ENCODE data around the gene KLHL1. TPM values are rescaled to one million over a fixed set of nuclear protein-coding genes. Genes with fewer than 3 reads are reported as not detected.

The KLHL1 gene
- total RNA-seq, 1 experiment from 2014 or later: not detected

- in situ Hi-C loops (cut with HindIII; ENCODE audit: low pct_unique_long_range_greater_than_20kb, low sequenced_read_pairs): no loop called here
- POLR2A ChIA-PET: no interaction called here
- CTCF ChIA-PET: no interaction called here
Observed at GRCh38 chr13:70087247-70087646, 21.0 kb downstream of the KLHL1 start.

GRCh38 chr13:70080012-70080411, 28.2 kb downstream of the KLHL1 start:
- no peaks in the 10 kb centered on the region for H3K4me1 ChIP-seq (ENCODE audit: control insufficient read depth, insufficient read depth, low read length)
- intact Hi-C loops (cut with micrococcal nuclease; ENCODE audit: unreplicated experiment): no loop called here
- CTCF ChIA-PET: no interaction called here
- POLR2A ChIA-PET: no interaction called here
- no peaks in the 10 kb centered on the region for H3K27me3 ChIP-seq (ENCODE audit: control insufficient read depth, insufficient read depth, low read length)
- ATAC-seq (no peak), DNase-seq (ENCODE audit: low read depth, low spot score) (no peak)
- no peak for TF ChIP-seq REST (IDR thresholded peaks at IDR 0.05; ENCODE audit: insufficient read depth in 1 of 2, low read depth in 2 of 2, low read length in 1 of 2)
- TF ChIP-seq TCF7L2 (IDR thresholded peaks at IDR 0.05; ENCODE audit: low read depth, low read length): no peak
- no peak for TF ChIP-seq CTCF (IDR thresholded peaks at IDR 0.05)
- no peak for TF ChIP-seq POLR2AphosphoS5 (IDR thresholded peaks at IDR 0.05; ENCODE audit: low read depth, low read length)
- no peak for TF ChIP-seq SIN3A (IDR thresholded peaks at IDR 0.05; ENCODE audit: borderline replicate concordance, insufficient read depth, low read depth, low read length)
- no TSS peak for BruUV-seq (replicated peaks)
- H3K27ac ChIP-seq (ENCODE audit: low read length): no peak overlapping the region
- no peaks in the 10 kb centered on the region for H3K9me3 ChIP-seq (ENCODE audit: control insufficient read depth, insufficient read depth, low read depth, low read length)
- no peaks in the 10 kb centered on the region for H3K36me3 ChIP-seq (ENCODE audit: control insufficient read depth, insufficient read depth, low read length)
- H3K4me3 ChIP-seq (ENCODE audit: low read depth in 2 of 2, low read length in 2 of 2): no peak overlapping the region
- in situ Hi-C loops (cut with HindIII; ENCODE audit: low pct_unique_long_range_greater_than_20kb, low sequenced_read_pairs): no loop called here

More at GRCh38 chr13:70087247-70087646, 21.0 kb downstream of the KLHL1 start:
- DNase-seq (ENCODE audit: low read depth, low spot score): no peak
- intact Hi-C loops (cut with micrococcal nuclease; ENCODE audit: unreplicated experiment): no loop called here
- ATAC-seq: no peak
- Histone ChIP-seq H3K4me1 (ENCODE audit: control insufficient read depth, insufficient read depth, low read length) (no peaks in the 10 kb centered on the region), H3K27ac (ENCODE audit: low read length) (no peak overlapping the region), H3K4me3 (ENCODE audit: low read depth in 2 of 2, low read length in 2 of 2) (no peak overlapping the region), H3K36me3 (ENCODE audit: control insufficient read depth, insufficient read depth, low read length) (no peaks in the 10 kb centered on the region), H3K9me3 (ENCODE audit: control insufficient read depth, insufficient read depth, low read depth, low read length) (no peaks in the 10 kb centered on the region), H3K27me3 (ENCODE audit: control insufficient read depth, insufficient read depth, low read length) (no peaks in the 10 kb centered on the region)
- TF ChIP-seq SIN3A (IDR thresholded peaks at IDR 0.05; ENCODE audit: borderline replicate concordance, insufficient read depth, low read depth, low read length): no peak
- TF ChIP-seq REST (IDR thresholded peaks at IDR 0.05; ENCODE audit: insufficient read depth in 1 of 2, low read depth in 2 of 2, low read length in 1 of 2): no peak
- TF ChIP-seq POLR2AphosphoS5 (IDR thresholded peaks at IDR 0.05; ENCODE audit: low read depth, low read length): no peak
- TF ChIP-seq CTCF (IDR thresholded peaks at IDR 0.05): no peak
- no peak for TF ChIP-seq TCF7L2 (IDR thresholded peaks at IDR 0.05; ENCODE audit: low read depth, low read length)
- no TSS peak for BruUV-seq (replicated peaks)

All from Panc1 (cell line).